ENCODE results near the gene OR56A3. TPM values are rescaled to one million over a fixed set of nuclear protein-coding genes. Genes with fewer than 3 reads are reported as not detected.

Gene OR56A3
- total RNA-seq, 1 donor from 2014 or later, result not detected

GRCh38 chr11:5922749-5923426, 19.2 kb upstream of the OR56A3 start:
- no peaks in the 10 kb centered on the region for H3K36me3 Mint-ChIP-seq (ENCODE audit: low read depth)
- H3K27me3 Mint-ChIP-seq (ENCODE audit: low read depth), result no peaks in the 10 kb centered on the region
- no peak for DNase-seq (ENCODE audit: low spot score)
- no peak overlapping the region for H3K27ac Mint-ChIP-seq (ENCODE audit: unreplicated experiment)
- peaks cover 38% of the 10 kb centered on the region for H3K9me3 Mint-ChIP-seq (ENCODE audit: low read depth)
- H3K4me1 Mint-ChIP-seq (ENCODE audit: low read depth), result no peaks in the 10 kb centered on the region
- no peak overlapping the region for H3K4me3 Mint-ChIP-seq (ENCODE audit: unreplicated experiment)
- no peak for TF ChIP-seq CTCF (IDR thresholded peaks at IDR 0.05)

- TF ChIP-seq CTCF (IDR thresholded peaks at IDR 0.05), result no peak
- H3K4me1 Mint-ChIP-seq (ENCODE audit: low read depth), result no peaks in the 10 kb centered on the region
- H3K27ac Mint-ChIP-seq (ENCODE audit: unreplicated experiment), result no peak overlapping the region
- H3K36me3 Mint-ChIP-seq (ENCODE audit: low read depth), result no peaks in the 10 kb centered on the region
- DNase-seq (ENCODE audit: low spot score), result no peak
- H3K27me3 Mint-ChIP-seq (ENCODE audit: low read depth), result no peaks in the 10 kb centered on the region
- no peak overlapping the region for H3K4me3 Mint-ChIP-seq (ENCODE audit: unreplicated experiment)
- H3K9me3 Mint-ChIP-seq (ENCODE audit: low read depth), result peaks cover 41% of the 10 kb centered on the region
Observed at GRCh38 chr11:5923427-5923776, 18.6 kb upstream of the OR56A3 start.

GRCh38 chr11:5923794-5924193, 18.3 kb upstream of the OR56A3 start:
- H3K4me1 Mint-ChIP-seq (ENCODE audit: low read depth), result no peaks in the 10 kb centered on the region
- no peaks in the 10 kb centered on the region for H3K27me3 Mint-ChIP-seq (ENCODE audit: low read depth)
- H3K36me3 Mint-ChIP-seq (ENCODE audit: low read depth), result no peaks in the 10 kb centered on the region
- TF ChIP-seq CTCF (IDR thresholded peaks at IDR 0.05), result no peak
- no peak overlapping the region for H3K27ac Mint-ChIP-seq (ENCODE audit: unreplicated experiment)
- no peak overlapping the region for H3K4me3 Mint-ChIP-seq (ENCODE audit: unreplicated experiment)
- H3K9me3 Mint-ChIP-seq (ENCODE audit: low read depth), result peaks cover 41% of the 10 kb centered on the region
- DNase-seq (ENCODE audit: low spot score), result no peak

- no peaks in the 10 kb centered on the region for H3K27me3 Mint-ChIP-seq (ENCODE audit: low read depth)
- H3K27ac Mint-ChIP-seq (ENCODE audit: unreplicated experiment), result no peak overlapping the region
- peaks cover 65% of the 10 kb centered on the region for H3K9me3 Mint-ChIP-seq (ENCODE audit: low read depth)
- DNase-seq (ENCODE audit: low spot score), result peak; percentile 38
- no peak for TF ChIP-seq CTCF (IDR thresholded peaks at IDR 0.05)
- no peaks in the 10 kb centered on the region for H3K4me1 Mint-ChIP-seq (ENCODE audit: low read depth)
- H3K4me3 Mint-ChIP-seq (ENCODE audit: unreplicated experiment), result no peak overlapping the region
- no peaks in the 10 kb centered on the region for H3K36me3 Mint-ChIP-seq (ENCODE audit: low read depth)
Observed at GRCh38 chr11:5928271-5928670, 13.8 kb upstream of the OR56A3 start.

GRCh38 chr11:5928811-5929210, 13.2 kb upstream of the OR56A3 start:
- Mint-ChIP-seq H3K4me1 (ENCODE audit: low read depth) (no peaks in the 10 kb centered on the region), H3K4me3 (ENCODE audit: unreplicated experiment) (no peak overlapping the region), H3K36me3 (ENCODE audit: low read depth) (no peaks in the 10 kb centered on the region), H3K27ac (ENCODE audit: unreplicated experiment) (no peak overlapping the region), H3K27me3 (ENCODE audit: low read depth) (no peaks in the 10 kb centered on the region), H3K9me3 (ENCODE audit: low read depth) (peaks cover 70% of the 10 kb centered on the region)
- DNase-seq (ENCODE audit: low spot score), result peak; percentile 61
- TF ChIP-seq CTCF (IDR thresholded peaks at IDR 0.05), result no peak
